HG02973 (cell line): ENCODE data around the gene CALHM1.
"Not testable (repeated sequence)": the region's sequence is repeated elsewhere in the genome, so short reads cannot be mapped to it uniquely, and the experiment has no call there.

Experiments used
- ATAC-seq: cut with Tn5 transposase; IDR thresholded peaks from one replicate; pipeline ENCODE4 v1.9.1; 2021; ENCODE audit warnings: moderate library complexity; ENCODE audit not compliant: unreplicated experiment

The CALHM1 gene

GRCh38 chr10:103486635-103487409 lies 28.1 kb upstream of the CALHM1 start:
- not testable (repeated sequence) for ATAC-seq

- no peak for ATAC-seq
These were observed 23.4 kb upstream of the CALHM1 start for GRCh38 chr10:103481974-103482531.

- no peak for ATAC-seq
These were observed 21.8 kb upstream of the CALHM1 start for GRCh38 chr10:103480521-103480920.

GRCh38 chr10:103479135-103479534 lies 20.4 kb upstream of the CALHM1 start, which contains the start of gene CALHM3:
Gene CALHM3 (minus strand): TSS chr10:103479240. CDS start chr10:103479032, 208 bp downstream.
- no peak for ATAC-seq

GRCh38 chr10:103478671-103479070 lies 20.0 kb upstream of the CALHM1 start:
- no peak for ATAC-seq

- peak; percentile 36 for ATAC-seq
These were observed 17.5 kb upstream of the CALHM1 start for GRCh38 chr10:103476046-103476768.

GRCh38 chr10:103475437-103475836 lies 16.7 kb upstream of the CALHM1 start:
- ATAC-seq = no peak

GRCh38 chr10:103474077-103474476 lies 15.4 kb upstream of the CALHM1 start:
- no peak for ATAC-seq

- no peak for ATAC-seq
These were observed 14.6 kb upstream of the CALHM1 start for GRCh38 chr10:103473261-103473671.

- ATAC-seq = no peak
These were observed 13.3 kb upstream of the CALHM1 start for GRCh38 chr10:103472005-103472404.

- ATAC-seq = peak; percentile 69
These were observed 12.3 kb upstream of the CALHM1 start for GRCh38 chr10:103470761-103471653.

- no peak for ATAC-seq
These were observed 10.5 kb upstream of the CALHM1 start for GRCh38 chr10:103469201-103469600.

- no peak for ATAC-seq
These were observed 8.7 kb upstream of the CALHM1 start for GRCh38 chr10:103467406-103467805.

GRCh38 chr10:103466734-103467133 lies 8.0 kb upstream of the CALHM1 start:
- ATAC-seq = no peak

GRCh38 chr10:103465411-103466179 lies 6.9 kb upstream of the CALHM1 start:
- no peak for ATAC-seq

GRCh38 chr10:103463499-103463898 lies 4.8 kb upstream of the CALHM1 start:
- no peak for ATAC-seq

GRCh38 chr10:103459615-103460014 lies 915 bp upstream of the CALHM1 start:
- no peak for ATAC-seq

- ATAC-seq = no peak
These were observed 660 bp downstream of the CALHM1 start for GRCh38 chr10:103457896-103458583.

- no peak for ATAC-seq
These were observed 1.5 kb downstream of the CALHM1 start for GRCh38 chr10:103457176-103457712.
